A673 (cell line): ENCODE data around the gene PLPPR3.

Source experiments
- EZH2 ChIP-seq: fragments of 200-600 bp; sonication (generic); IDR thresholded peaks from 2 replicates; pipeline ENCODE4 v1.6.1; 2017; ENCODE audit warnings: borderline replicate concordance, low read depth, mild to moderate bottlenecking, mixed read lengths, antibody characterized with exemption, low read length; ENCODE audit not compliant: poor library complexity, severe bottlenecking
- TF ChIP-seq, protein P1 (sequence below): fragments of 300-800, 200-600 bp; sonication (generic); conservative IDR thresholded peaks from 2 replicates; pipeline ENCODE4 v1.5.1; 2017; ENCODE audit warnings: low read depth, mild to moderate bottlenecking, antibody characterized with exemption, low read length, moderate library complexity, mixed read lengths

GRCh38 chr19:804419-805165 lies 17.2 kb downstream of the PLPPR3 start:
- TF ChIP-seq, protein P1, sequence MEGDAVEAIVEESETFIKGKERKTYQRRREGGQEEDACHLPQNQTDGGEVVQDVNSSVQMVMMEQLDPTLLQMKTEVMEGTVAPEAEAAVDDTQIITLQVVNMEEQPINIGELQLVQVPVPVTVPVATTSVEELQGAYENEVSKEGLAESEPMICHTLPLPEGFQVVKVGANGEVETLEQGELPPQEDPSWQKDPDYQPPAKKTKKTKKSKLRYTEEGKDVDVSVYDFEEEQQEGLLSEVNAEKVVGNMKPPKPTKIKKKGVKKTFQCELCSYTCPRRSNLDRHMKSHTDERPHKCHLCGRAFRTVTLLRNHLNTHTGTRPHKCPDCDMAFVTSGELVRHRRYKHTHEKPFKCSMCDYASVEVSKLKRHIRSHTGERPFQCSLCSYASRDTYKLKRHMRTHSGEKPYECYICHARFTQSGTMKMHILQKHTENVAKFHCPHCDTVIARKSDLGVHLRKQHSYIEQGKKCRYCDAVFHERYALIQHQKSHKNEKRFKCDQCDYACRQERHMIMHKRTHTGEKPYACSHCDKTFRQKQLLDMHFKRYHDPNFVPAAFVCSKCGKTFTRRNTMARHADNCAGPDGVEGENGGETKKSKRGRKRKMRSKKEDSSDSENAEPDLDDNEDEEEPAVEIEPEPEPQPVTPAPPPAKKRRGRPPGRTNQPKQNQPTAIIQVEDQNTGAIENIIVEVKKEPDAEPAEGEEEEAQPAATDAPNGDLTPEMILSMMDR: no peak
- no peak for TF ChIP-seq EZH2
